GM18870 (cell line): ENCODE results near the gene STK11.

Experiments
- ATAC-seq: cut with Tn5 transposase; IDR thresholded peaks from one replicate; pipeline ENCODE4 v1.9.1; 2021; ENCODE audit warnings: moderate library complexity; ENCODE audit not compliant: unreplicated experiment

The STK11 gene

DNA sequence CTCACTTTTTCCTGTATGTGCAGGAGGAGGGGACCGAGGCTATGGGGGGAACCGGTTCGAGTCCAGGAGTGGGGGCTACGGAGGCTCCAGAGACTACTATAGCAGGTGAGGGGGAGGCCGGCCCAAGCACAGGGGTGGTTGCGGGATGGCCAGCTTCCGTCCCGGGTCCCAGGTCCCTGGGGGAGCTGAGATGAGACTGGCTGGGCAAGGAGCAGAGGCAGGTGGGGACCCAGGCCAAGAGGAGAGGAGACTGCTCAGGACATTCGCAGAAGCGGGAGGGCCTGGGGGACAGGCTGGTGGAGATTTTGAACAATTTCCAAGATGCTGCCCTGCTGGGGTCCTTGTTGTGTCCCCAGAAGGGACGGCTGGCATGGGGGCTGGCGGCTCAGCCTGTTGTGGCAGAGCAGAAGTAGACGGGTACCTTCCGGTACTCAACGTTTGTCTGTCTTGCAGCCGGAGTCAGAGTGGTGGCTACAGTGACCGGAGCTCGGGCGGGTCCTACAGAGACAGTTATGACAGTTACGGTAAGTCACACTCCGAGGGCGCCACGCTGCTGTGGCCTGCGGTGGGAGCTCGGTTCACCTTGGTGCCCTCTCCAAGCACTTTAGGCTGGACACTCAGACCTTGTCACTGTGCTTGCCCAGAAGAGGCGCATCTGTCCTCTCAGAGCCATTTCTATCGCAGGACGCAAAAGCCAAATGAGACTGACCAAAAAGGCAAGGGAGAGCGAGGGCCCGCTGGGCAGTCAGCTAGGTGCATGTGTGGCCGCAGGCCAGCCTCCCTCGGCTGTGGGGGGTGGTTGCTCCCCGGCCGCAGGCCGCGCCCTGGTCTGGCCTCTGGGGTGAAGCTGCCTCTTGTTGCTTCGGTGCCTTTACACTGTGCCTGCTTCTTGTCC, 66.2 kb downstream of the STK11 start:
- ATAC-seq: no peak

DNA sequence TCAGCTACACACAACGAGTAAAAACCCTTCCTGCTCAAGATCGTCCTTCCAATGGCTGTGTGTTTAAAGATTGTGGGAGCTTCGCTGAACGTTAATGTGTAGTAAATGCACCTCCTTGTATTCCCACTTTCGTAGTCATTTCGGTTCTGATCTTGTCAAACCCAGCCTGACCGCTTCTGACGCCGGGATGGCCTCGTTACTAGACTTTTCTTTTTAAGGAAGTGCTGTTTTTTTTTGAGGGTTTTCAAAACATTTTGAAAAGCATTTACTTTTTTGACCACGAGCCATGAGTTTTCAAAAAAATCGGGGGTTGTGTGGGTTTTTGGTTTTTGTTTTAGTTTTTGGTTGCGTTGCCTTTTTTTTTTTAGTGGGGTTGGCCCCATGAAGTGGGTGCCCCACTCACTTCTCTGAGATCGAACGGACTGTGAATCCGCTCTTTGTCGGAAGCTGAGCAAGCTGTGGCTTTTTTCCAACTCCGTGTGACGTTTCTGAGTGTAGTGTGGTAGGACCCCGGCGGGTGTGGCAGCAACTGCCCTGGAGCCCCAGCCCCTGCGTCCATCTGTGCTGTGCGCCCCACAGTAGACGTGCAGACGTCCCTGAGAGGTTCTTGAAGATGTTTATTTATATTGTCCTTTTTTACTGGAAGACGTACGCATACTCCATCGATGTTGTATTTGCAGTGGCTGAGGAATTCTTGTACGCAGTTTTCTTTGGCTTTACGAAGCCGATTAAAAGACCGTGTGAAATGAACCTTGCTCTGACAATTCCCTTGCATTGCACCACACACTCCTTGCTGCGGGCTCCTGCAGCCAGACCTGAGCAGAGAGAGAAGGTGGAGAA, 67.1 kb downstream of the STK11 start:
- ATAC-seq: no peak

DNA sequence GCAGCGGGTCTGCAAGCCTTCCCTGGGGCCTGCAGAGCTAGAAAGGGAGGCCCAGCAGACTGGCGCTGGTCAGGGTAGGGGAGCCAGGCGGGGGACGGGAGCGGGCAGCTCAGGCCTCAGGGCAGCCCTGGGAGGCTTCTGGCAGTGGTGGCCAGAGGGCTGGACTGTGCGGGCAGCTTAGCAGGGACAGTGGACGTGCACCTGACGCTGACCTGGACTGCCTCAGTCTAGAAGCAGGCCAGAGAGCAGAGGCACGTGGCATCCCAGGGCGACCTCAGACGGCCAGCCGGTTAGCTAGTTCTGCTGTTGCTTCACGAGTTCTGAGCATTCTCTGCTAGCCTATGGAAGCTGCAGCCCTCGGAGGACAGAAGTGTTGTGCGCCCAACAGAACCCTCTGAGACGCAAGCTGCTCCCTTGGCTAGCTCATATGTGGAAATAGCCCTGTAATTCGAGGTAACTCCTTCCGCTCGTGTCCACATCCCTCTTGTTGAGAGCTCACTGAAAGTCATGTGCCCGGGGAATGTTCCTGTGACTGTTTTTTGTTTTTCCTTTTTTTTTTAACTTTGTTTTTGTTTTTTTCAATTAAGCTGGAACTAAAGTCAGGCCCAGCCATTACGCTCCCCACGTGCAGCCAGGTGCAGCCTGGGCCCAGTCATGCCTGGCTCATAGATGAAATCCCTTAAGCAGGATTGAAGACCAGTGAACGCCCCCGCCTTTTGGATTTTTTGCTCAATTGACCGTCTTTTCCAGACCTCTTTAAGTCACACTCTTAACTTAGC, 67.9 kb downstream of the STK11 start:
- no peak for ATAC-seq

DNA sequence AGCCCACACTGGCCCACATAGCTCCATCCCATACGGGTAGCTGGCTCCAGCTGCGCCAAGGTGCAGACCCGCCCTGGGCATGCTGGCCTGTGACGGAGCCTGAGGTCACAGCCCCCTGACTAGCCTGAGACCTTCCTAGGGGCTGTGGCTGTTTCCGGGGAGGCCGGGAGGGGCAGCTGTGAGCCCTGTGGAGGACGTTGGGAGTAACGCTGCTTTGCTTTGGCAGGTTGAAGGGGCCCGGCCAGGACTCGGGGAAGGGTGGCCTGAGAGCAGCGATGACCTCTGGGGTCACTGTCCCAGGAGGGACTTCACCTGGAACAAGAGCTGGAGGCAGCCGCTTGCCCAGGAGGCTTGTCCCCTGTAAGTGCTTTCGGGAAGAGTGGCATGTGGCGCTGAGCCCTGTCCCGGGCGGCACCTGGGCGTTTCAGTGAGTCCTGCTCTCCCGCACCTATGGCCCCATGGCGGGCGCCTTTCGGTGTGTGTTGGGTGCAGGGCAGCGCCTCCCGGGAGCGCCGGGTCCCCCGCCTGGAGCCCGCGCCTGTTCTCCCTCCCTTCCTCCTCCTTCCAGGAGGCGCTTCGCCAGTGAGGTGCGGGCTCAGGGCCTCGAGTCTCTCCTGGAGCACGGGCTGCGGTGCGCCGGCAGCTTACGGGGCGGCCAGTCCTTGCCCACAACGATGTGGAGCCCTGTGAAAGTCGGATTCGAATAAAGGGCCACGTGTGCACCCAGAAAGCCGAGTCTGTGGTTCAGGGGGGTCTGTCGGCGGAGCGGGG, 68.7 kb downstream of the STK11 start:
- ATAC-seq: no peak

DNA sequence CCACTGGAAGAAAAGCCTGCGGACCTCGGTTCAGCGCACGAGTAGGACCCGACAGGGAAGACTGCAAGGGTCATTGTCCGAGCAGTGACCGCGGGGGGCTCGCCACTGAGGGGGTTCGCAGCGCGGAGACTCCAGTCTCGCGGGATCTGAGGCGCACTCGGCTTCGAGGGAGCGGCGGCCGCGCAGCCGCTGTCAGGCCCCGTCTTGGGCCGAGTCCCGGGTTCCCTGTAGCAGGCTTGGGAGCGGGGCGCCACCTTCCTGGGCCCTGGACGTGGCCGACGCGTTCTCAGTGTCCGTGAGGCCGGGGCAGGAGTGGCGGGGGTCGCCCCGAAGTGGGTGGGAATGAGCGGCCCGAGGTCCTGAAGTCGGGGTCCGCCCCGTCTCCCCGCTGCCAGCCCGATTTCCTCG, 69.3 kb downstream of the STK11 start:
- peak; percentile 1 for ATAC-seq

DNA sequence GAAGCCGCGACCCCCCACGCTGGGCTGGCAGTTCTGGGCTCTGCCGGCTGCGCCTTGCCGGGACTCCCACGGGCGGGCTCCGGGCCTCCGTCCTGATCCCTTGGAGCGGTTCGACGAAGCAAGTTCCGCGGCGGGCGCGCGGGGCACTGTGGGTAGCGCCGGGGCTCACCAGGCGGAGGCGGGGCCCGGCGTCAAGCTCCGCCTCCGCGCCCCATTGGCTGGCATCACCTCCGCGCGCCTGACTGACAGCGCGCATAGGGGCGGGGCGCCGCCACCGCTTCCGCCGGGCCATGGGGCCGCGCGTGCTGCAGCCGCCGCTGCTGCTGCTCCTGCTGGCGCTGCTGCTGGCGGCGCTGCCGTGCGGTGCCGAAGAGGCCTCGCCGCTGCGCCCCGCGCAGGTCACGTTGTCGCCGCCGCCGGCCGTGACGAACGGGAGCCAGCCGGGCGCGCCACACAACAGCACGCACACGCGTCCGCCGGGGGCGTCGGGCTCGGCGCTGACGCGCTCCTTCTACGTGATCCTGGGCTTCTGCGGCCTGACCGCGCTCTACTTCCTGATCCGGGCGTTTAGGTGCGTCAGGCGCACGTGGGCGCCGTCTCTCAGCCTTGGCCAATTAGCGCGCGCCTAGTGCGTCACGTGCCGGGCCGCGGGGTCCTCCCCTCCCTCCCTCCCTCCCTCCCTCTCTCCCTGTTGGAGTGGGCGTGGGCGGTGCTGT, 69.8 kb downstream of the STK11 start, which contains the start of gene FAM174C:
Gene FAM174C (plus strand): TSS at position 271 of the 716 bp plus-strand sequence. CDS start 20 bp downstream, at position 291.
- peak; percentile 60 for ATAC-seq

DNA sequence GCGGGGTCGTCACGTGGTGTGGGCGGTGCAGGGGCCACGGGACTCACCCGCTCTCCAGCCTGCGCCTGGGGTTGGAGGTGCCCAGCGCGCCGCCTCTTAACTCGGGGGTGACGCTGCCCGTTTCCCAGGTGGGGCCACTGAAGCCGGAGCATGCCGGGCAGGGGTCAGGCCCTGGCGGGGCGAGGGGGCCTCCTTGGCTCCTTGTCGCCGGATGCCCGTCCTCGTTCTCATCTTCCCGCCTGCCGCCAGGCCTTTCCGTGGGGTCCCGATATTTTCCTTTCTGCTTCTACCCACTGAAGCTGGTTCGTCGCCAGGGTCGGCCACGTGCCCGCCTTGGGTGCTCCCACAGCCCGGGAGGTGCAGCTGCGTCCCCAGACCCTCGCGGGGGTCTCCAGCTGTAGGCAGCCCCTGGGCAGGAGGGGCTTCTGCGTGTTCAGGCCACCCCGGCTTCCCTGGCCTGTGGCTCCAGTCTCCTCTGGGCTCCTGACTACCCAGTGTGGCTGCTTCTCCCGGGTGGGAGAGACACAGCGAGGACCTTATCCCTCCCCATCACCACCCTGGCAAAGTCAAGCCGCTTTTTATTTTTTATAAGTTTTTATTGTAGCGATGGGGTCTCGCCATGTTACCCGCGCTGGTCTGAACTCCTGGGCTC, 70.5 kb downstream of the STK11 start:
- ATAC-seq: no peak

DNA sequence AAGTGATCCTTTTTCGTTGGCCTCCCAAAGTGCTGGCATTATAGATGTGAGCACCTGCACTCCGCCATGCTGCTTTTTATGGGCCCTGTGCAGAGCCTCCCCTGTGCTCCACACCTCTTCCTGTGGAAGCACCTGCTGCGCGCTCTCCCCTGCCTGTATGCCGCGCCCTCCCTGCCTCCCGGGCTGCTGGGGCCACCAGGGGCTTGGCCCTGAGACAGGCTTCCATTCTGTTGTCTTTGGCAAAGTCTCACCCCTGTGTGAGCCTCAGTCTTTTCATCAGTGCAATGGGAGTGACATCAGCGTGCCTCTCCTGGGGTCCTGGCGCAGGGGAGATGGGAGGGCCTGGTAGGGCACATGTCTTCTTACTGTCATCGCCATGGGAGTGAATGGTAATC, 71.0 kb downstream of the STK11 start:
- no peak for ATAC-seq

DNA sequence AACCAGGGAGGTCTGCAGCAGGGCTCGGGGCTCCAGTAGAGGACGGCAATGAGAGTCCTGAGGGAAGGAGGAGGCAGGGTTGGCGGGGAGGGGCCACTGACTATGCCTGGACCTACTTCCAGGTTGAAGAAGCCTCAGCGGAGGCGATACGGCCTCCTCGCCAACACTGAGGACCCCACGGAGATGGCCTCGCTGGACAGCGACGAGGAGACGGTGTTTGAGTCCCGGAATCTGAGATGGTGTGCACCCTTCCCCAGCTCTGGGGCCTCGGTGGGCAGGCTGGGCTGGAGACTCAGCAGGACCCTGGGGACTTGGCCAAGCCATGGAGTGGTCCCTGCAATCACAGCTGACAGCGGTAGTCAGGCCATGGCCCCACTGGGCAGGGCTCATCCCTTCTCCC, 71.5 kb downstream of the STK11 start:
- no peak for ATAC-seq
